Activated CD8-positive, alpha-beta memory T cell treated with anti-CD3 and anti-CD28 coated beads for 4 hours (primary cell): ENCODE measurements around the gene CHADL.

Experiments used
- DNase-seq, 2 donors: peaks; one replicate each; pipeline ENCODE4 v3.0.0-alpha.2; 2020; ENCODE audit warnings: low read depth in 2 of 2

The CHADL gene

DNA sequence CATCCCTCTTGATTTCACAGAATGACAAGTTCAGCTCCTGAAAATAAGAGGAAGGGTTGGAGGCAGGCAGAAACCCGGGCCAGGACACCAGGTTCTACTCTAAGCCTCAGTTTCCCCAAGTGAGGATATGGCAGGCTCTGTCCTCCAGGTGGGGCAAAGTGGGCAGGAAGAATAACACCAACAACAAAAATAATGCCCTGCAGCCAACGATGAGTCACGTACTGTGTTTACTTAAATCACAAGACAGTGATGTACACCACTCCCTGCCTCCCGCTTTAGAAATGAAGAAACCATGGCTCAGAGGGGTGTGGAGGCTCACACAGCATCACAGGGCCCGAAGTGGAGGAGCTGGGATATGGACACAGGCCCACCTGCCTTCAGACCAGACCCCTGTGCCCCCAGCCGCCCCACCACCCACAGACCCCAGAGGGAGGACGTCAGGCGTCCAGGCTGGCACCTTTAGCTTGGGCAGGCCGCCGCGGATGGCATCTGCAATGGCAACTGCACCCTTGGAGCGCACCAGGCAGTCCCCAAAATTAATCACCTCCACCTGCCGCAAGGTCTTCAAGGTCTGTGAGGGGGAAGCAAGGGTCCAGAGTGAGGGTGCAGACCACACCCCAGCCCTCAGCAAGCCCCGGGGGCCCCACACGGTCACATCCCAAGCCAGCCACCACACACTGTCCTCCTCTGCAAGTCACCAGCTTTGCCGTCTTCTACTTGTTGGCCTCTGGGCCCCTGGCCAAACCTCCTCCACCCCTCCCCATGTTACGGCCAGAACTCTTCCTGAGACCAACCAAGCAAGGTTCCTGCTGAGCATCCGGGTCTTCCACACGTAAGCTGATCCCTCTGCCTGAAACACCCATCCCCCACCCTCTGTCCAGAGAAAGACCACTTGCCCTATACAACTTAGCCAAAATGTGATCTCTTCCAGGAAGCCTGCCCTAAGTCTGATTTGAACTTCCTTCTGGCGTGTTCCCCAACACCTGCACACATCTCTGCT lies 15.8 kb upstream of the CHADL start:
- no peak for DNase-seq

DNA sequence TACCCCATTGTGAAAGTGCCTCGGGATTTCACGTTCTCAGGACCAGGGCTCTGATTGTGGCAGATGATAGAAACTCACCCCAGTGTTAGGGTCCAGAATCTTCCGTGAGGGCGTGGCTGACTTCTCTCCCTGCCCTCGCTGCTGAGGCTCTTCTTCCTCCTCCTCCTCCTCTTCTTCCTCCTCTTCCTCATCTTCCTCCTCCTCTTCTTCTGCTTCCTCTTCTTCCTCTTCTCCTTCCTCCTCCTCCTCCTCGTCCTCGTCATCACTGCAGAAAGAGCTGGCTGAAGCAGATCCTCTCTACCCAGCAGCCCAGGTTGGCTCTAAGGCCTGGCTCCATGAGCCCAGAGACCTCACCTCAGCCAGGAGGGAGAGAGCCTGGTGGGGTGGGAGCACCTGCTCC lies 13.5 kb upstream of the CHADL start:
- DNase-seq: no peak

DNA sequence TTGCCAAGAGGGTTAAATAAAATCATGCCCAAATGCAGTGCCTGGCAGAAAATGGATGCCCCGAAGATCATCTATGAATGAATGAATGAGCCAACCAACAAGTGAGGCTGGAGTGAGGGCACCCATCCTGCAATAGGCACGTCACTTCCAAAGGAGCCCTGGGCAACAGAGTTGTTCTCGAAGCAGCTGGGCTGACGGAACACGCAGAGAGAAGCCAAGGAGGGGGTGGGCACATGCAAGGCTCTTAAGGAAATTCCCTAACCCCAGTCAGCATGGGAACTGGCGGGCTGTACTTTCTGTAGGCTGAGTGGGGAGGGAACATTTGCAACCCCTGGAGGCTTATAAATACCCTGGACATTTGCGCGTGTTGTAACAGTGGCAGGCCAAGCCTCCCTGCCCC lies 11.6 kb upstream of the CHADL start:
- DNase-seq: no peak

GRCh38 chr22:41250127-41250526 lies 9.4 kb upstream of the CHADL start:
- no peak for DNase-seq

- DNase-seq: no peak
Measured at GRCh38 chr22:41249442-41249841, 8.7 kb upstream of the CHADL start.

DNA sequence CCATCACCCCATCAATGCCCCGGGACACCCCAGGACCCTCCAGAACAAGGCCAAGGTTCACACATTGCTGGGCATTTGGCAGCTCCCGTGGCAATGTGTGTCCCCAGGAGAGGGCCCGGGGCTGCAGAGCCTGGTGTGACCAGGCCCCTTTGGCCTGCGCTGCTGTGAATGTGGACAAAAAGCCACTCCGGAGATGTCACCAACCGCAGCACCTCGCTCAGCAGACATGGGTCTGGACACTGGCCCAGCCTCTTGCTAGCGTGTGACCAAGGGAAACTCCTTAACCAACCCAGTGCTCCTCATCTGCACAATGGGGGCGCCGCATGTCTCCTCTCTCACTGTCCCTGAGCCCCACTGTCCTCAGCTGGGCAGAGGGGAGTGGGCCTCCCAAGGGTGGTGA lies 8.0 kb upstream of the CHADL start:
- no peak for DNase-seq

GRCh38 chr22:41248314-41248713 lies 7.6 kb upstream of the CHADL start:
- DNase-seq: no peak

DNA sequence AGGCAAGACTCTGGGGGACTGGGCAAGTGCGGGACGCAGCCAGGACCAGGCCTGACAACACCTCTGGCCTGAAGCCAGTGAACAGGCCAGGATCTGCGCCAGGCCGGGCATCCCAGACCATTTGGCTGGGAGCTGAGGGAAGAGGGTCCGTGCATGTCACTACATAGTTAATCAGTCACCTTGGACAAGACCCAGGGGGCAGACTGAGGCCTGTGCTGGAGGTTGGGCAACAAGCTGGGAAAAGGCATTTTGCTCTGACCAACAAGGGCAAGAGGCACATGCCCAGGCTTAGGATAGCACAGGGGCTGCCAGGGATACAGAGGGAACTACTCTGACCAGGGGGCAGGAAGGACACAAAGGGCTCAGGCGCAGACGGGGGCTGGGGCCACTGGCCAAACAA lies 7.0 kb upstream of the CHADL start:
- no peak for DNase-seq

- no peak for DNase-seq
Measured at GRCh38 chr22:41245917-41246499, 5.3 kb upstream of the CHADL start.

GRCh38 chr22:41243361-41243760 lies 2.6 kb upstream of the CHADL start:
- no peak for DNase-seq

DNA sequence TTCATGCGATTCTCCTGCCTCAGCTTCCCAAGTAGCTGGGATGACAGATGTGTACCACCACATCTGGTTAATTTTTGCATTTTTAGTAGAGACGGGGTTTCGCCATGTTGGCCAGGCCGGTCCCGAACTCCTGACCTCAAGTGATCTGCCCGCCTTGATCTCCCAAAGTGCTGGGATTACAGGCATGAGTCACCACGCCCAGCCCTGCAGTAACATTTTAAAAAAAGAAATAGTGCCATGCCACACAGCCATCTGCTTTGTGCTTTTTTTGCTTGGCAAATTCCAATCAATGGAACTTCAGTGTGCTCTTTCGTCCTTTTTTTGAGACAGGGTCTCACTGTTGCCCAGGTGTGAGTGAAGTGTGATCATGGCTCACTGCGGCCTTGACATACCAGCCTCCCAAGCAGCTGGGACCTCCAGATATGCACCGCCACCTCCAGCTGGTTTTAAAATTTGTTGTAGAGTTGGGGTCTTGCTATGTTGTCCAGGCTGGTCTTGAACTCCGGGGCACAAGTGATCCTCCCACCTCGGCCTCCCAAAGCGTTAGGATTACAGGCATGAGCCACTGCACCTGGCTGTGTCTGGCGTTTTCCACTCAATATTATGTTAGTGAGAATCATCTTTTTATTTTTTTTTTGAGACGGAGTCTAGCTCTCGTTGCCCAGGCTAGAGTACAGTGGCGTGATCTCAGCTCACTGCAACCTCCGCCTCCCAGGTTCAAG lies 1.8 kb upstream of the CHADL start:
- DNase-seq: no peak

GRCh38 chr22:41241133-41241676 lies 474 bp upstream of the CHADL start:
- no peak for DNase-seq

- no peak for DNase-seq
Measured at GRCh38 chr22:41239443-41240128, 1.1 kb downstream of the CHADL start.

DNA sequence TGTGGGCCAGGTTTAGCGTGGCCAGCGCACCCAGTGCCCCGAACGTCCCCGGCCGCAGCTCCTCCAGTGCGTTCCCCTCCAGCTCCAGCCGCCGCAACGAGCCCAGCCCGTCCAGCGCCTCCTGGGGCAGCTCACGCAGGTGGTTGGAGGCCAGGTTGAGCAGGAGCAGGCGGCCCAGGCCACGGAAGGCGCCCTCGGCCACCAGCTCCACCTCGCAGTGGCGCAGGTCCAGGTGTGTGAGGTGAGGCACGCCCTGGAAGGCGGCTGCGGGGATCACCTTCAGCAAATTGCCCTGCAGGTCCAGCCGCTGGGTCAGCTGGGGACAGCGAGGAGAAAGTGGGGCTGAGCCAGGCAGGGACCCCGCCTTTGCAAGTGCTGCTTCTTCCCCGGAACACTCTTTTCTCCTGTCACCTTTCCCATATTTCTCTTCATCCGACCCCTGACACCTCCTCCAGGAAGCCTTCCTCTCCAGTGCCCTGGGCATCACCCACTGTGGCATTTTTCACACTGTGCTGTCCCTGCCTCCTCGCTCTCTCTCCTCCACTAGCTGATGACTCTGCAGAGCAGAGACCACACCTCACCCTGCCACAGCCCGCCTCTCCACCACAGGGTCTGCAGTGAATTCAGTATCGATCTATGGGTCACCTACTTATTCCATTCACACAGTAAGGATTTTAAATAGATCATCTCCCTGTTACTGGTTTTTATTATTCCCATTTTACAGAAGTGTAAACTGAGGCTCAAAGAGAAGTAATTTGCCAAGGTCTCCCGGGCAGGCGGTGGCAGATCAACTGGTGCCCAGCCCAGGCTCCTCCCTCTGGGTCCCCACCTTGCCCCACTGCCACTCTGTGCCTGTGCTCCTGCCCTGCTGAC lies 1.9 kb downstream of the CHADL start:
- no peak for DNase-seq

GRCh38 chr22:41237707-41238569 lies 2.8 kb downstream of the CHADL start:
- DNase-seq: peak; percentile 44 to 45

DNA sequence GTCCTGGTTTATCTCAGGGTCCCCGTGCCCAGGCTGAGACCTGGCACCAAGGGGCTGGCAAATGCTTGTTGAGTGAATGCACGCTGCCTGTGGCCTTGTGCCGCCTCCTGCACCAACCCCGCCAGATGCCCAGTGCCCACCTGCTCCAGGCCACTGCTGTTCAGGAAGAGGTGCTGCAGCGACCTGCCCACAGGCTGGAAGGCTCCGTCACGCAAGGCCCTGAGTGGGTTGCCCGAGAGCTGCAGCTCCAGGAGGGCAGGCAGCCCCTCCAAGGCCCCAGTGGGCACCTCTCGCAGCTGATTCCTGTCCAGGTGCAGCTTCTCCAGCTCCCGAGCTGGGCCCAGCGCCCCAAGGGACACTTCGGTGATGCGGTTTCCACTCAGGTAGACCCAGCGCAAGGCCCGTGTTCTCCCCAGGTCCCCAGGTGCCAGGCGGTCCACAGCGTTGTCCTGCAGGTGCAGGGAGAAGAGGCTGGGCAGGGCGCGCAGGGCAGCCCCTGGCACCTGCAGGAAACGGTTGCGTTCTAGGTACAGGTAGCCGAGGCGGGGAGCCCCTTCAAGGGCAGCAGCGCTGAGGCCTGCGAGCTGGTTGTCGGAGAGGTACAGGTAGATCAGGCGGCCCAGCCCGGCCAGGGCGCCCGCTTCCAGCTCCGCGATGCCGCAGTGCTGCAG lies 3.6 kb downstream of the CHADL start:
- DNase-seq: no peak

GRCh38 chr22:41234815-41235695 lies 5.7 kb downstream of the CHADL start:
- no peak for DNase-seq

DNA sequence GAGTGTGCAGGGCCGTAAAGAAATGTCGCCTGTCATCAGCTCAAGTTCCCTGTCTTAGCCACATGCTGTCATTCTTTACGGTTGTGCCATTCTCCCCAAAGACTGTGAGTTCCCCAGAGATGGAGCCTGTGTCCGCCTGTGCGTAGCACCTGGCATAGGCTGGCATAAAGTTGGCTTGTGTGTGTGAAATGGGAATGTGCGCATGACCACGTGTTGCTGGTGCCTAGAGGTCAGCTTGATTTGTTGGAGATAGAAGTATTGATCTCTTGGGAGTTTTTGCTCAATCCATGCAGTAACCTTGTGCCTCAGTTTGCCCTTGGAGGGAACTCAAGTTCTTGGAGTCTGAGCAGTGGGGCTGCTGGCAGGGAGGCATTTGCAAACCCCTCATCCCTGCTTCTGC lies 9.4 kb downstream of the CHADL start:
- DNase-seq: no peak
